Right lobe of liver (tissue), 6 donors: ENCODE measurements around the gene STMN1. TPM values are rescaled to one million over a fixed set of nuclear protein-coding genes. Genes with fewer than 3 reads are reported as not detected.

Experiments
- ATAC-seq, 4 donors: fragments of 200-7000 bp; cut with Tn5 transposase; one replicate each; pipeline ENCODE4 v1.9.1; 2020; ENCODE audit warnings: mild to moderate bottlenecking in 4 of 4, moderate library complexity in 4 of 4
- DNase-seq, 3 donors: peaks; one replicate each; pipeline ENCODE4 v3.0.0-alpha.2; 2020
- H3K27ac ChIP-seq, 3 donors: fragments of 200-600 bp; one replicate each; pipeline ENCODE4 v1.8.0; 2022
- H3K27me3 ChIP-seq, 2 donors: fragments of 200-600 bp; one replicate each; pipeline ENCODE4 v1.8.0; 2022
- H3K36me3 ChIP-seq, 4 donors: fragments of 200-600 bp; sonication (generic) in 1 of 4; one replicate each; pipeline versions ENCODE4 v1.5.1 to v1.8.0; 2017 to 2022; ENCODE audit warnings: control low read depth in 1 of 4
- H3K4me1 ChIP-seq, 4 donors: fragments of 200-600 bp; sonication (generic) in 1 of 4; one replicate each; pipeline versions ENCODE4 v1.5.1 to v1.8.0; 2017 to 2022; ENCODE audit warnings: control low read depth in 1 of 4
- H3K4me3 ChIP-seq, 3 donors: fragments of 200-600 bp; one replicate each; pipeline ENCODE4 v1.8.0; 2022
- H3K9me3 ChIP-seq, 4 donors: fragments of 200-600 bp; sonication (generic) in 1 of 4; one replicate each; pipeline versions ENCODE4 v1.5.1 to v1.8.0; 2017 to 2022; ENCODE audit warnings: control low read depth in 1 of 4
- CTCF ChIP-seq, 4 donors: fragments of 200-600 bp in 3 of 4; fragments of 450-650 bp in 1 of 4; IDR thresholded peaks; one replicate each; pipeline versions ENCODE4 v1.5.1 to v1.8.0; 2016 to 2022; ENCODE audit warnings: antibody characterized with exemption in 4 of 4, mild to moderate bottlenecking in 2 of 4
- POLR2A ChIP-seq: fragments of 450-650 bp; IDR thresholded peaks from one replicate; pipeline ENCODE4 v1.6.1; 2017; ENCODE audit warnings: antibody characterized with exemption, mild to moderate bottlenecking
- WGBS: methylation state at CpG from one replicate; pipeline ENCODE4 v1.1.6; 2018; ENCODE audit warnings: low coverage, low lambda C conversion rate; ENCODE audit not compliant: insufficient coverage; ENCODE audit errors: missing lambda C conversion rate; 5-methylcytosine and 5-hydroxymethylcytosine counted together
- intact Hi-C, 2 donors: fragments of 100-400 bp; cut with DNase I; formaldehyde crosslinking; loops; one replicate each; pipeline versions ENCODE4 v1.11.2 to v1.14.1; 2022
- total RNA-seq, 6 experiments: library from RNA; depleted of rRNA in 2 of 6; stranded (reverse); fragments of >200 nt in 2 of 6; fragmentation: NEBNext Ultra II Directional in 3 of 6; extraction: Animal tissue kit (Norgen Biotek cat#: 25700) in 3 of 6; gene quantifications; one replicate each; pipeline versions ENCODE4 v1.1.0 to v1.2.4, GENCODE V29; 2016 to 2023
- donor health status: DM: no; HTN: yes; CAD: no.
- donor health status: DM: no; HTN: no; CAD: no.
- donor health status: DM: no; HTN: no; CAD: no.
- donor health status: DM: no; HTN: yes; CAD: no.
- donor health status: DM: no; HTN: yes; CAD: no.

STMN1 gene
- total RNA-seq, 6 experiments from 2014 or later = 2.1 to 11.7 (median 6.8) TPM

GRCh38 chr1:25922056-25922970 is 16.1 kb upstream of the STMN1 start:
- peak; percentile 35 to 60 (median 50) for DNase-seq
- peak; percentile 52 to 60 (median 56) for ATAC-seq
- intact Hi-C loops = no loop called here
- H3K27me3 ChIP-seq = peaks cover 0 to 15% of the 10 kb centered on the region in 2 donors
- WGBS = 37% methylated on average over 9 of the region's 49 CpGs
- no peaks in the 10 kb centered on the region for H3K36me3 ChIP-seq
- TF ChIP-seq CTCF (IDR thresholded peaks at IDR 0.05) (no peak), POLR2A (no peak)
- peak overlapping the region in 2 of 3 donors; percentile 19 to 25 for H3K27ac ChIP-seq
- peaks cover 0 to 15% (median 5%) of the 10 kb centered on the region in 4 donors for H3K4me1 ChIP-seq
- H3K4me3 ChIP-seq = peak overlapping the region; percentile 30 to 45 (median 40)
- no peaks in the 10 kb centered on the region for H3K9me3 ChIP-seq

- Histone ChIP-seq H3K36me3 (no peaks in the 10 kb centered on the region), H3K27ac (no peak overlapping the region), H3K4me1 (peaks cover 0 to 11% (median 5%) of the 10 kb centered on the region in 4 donors), H3K9me3 (no peaks in the 10 kb centered on the region), H3K27me3 (peaks cover 0 to 12% of the 10 kb centered on the region in 2 donors), H3K4me3 (no peak overlapping the region)
- no peak for TF ChIP-seq POLR2A
- no peak for TF ChIP-seq CTCF (IDR thresholded peaks at IDR 0.05)
- ATAC-seq (no peak), DNase-seq (no peak)
- WGBS = 69% methylated on average over 6 of the region's 11 CpGs
- intact Hi-C loops = no loop called here
These were observed 12.4 kb upstream of the STMN1 start for GRCh38 chr1:25918615-25919014.

GRCh38 chr1:25917996-25918395 is 11.8 kb upstream of the STMN1 start:
- DNase-seq = no peak
- intact Hi-C loops = no loop called here

GRCh38 chr1:25916460-25916859 is 10.2 kb upstream of the STMN1 start:
- H3K9me3 ChIP-seq = no peaks in the 10 kb centered on the region
- intact Hi-C loops = no loop called here
- no peaks in the 10 kb centered on the region for H3K36me3 ChIP-seq
- no peak overlapping the region for H3K27ac ChIP-seq
- H3K4me3 ChIP-seq = no peak overlapping the region
- H3K27me3 ChIP-seq = no peaks in the 10 kb centered on the region
- no peak for ATAC-seq
- no peak for TF ChIP-seq POLR2A
- TF ChIP-seq CTCF (IDR thresholded peaks at IDR 0.05) = no peak
- no peak for DNase-seq
- WGBS = 100% methylated on average over 1 of the region's 2 CpGs
- no peaks in the 10 kb centered on the region for H3K4me1 ChIP-seq

More at GRCh38 chr1:25917996-25918395, 11.8 kb upstream of the STMN1 start:
- H3K27ac ChIP-seq = no peak overlapping the region
- no peaks in the 10 kb centered on the region for H3K36me3 ChIP-seq
- 55% methylated on average over 5 of the region's 5 CpGs for WGBS
- TF ChIP-seq CTCF (IDR thresholded peaks at IDR 0.05) (no peak), POLR2A (no peak)
- H3K27me3 ChIP-seq = peaks cover 0 to 9% of the 10 kb centered on the region in 2 donors
- no peaks in the 10 kb centered on the region for H3K9me3 ChIP-seq
- H3K4me1 ChIP-seq = peaks cover 0 to 7% (median 2%) of the 10 kb centered on the region in 4 donors
- H3K4me3 ChIP-seq = no peak overlapping the region
- ATAC-seq = peak in 3 of 4 donors; percentile 29 to 48 (median 32)
